Measurements from ENCODE around the gene NXN.
"Not testable (repeated sequence)": the region's sequence is repeated elsewhere in the genome, so short reads cannot be mapped to it uniquely, and the experiment has no call there.

The NXN gene

GRCh38 chr17:811051-811784 lies 168.4 kb downstream of the NXN start:
- in situ Hi-C loops (cut with MboI; ENCODE audit: low pct_unique_long_range_greater_than_20kb, low sequenced_read_pairs, unreplicated experiment) = no loop called here
- TF ChIP-seq CTCF (IDR thresholded peaks at IDR 0.05; ENCODE audit: extremely low read depth, insufficient read depth, missing control alignments) = no peak
- DNase-seq (ENCODE audit: low spot score) = no peak

- in situ Hi-C loops (cut with MboI; ENCODE audit: low pct_unique_long_range_greater_than_20kb, low sequenced_read_pairs, unreplicated experiment) = no loop called here
- no peak for TF ChIP-seq CTCF (IDR thresholded peaks at IDR 0.05; ENCODE audit: extremely low read depth, insufficient read depth, missing control alignments)
- DNase-seq (ENCODE audit: low spot score) = no peak
Observed at GRCh38 chr17:807523-808294, 171.9 kb downstream of the NXN start.

- TF ChIP-seq CTCF (IDR thresholded peaks at IDR 0.05; ENCODE audit: extremely low read depth, insufficient read depth, missing control alignments) = no peak
- no peak for DNase-seq (ENCODE audit: low spot score)
- in situ Hi-C loops (cut with MboI; ENCODE audit: low pct_unique_long_range_greater_than_20kb, low sequenced_read_pairs, unreplicated experiment) = no loop called here
Observed at GRCh38 chr17:806781-807522, 172.6 kb downstream of the NXN start.

GRCh38 chr17:806346-806745 lies 173.2 kb downstream of the NXN start:
- in situ Hi-C loops (cut with MboI; ENCODE audit: low pct_unique_long_range_greater_than_20kb, low sequenced_read_pairs, unreplicated experiment) = no loop called here
- no peak for DNase-seq (ENCODE audit: low spot score)
- no peak for TF ChIP-seq CTCF (IDR thresholded peaks at IDR 0.05; ENCODE audit: extremely low read depth, insufficient read depth, missing control alignments)

GRCh38 chr17:805886-806285 lies 173.7 kb downstream of the NXN start:
- DNase-seq (ENCODE audit: low spot score); in situ Hi-C loops (cut with MboI; ENCODE audit: low pct_unique_long_range_greater_than_20kb, low sequenced_read_pairs, unreplicated experiment): not testable (repeated sequence)

- in situ Hi-C loops (cut with MboI; ENCODE audit: low pct_unique_long_range_greater_than_20kb, low sequenced_read_pairs, unreplicated experiment) = no loop called here
- DNase-seq (ENCODE audit: low spot score) = no peak
- no peak for TF ChIP-seq CTCF (IDR thresholded peaks at IDR 0.05; ENCODE audit: extremely low read depth, insufficient read depth, missing control alignments)
Observed at GRCh38 chr17:804541-805435, 174.8 kb downstream of the NXN start.
